NCI-H1436 treated with DMSO at 0.1 percent for 48 hours (cell line): ENCODE results near the gene PDCD6IP.
"Not testable (repeated sequence)": the region's sequence is repeated elsewhere in the genome, so short reads cannot be mapped to it uniquely, and the experiment has no call there.

Source experiments
- DNase-seq: peaks from one replicate; lab custom pipeline; 2025; lab: John Stamatoyannopoulos, UW

Gene PDCD6IP

GRCh38 chr3:33798418-33799201 is at the start of gene PDCD6IP:
PDCD6IP (plus strand) TSS chr3:33798630; CDS start chr3:33798729, 99 bp downstream.
- no peak for DNase-seq

- no peak for DNase-seq
Observed at GRCh38 chr3:33749546-33750210, 48.8 kb upstream of the PDCD6IP start.

- no peak for DNase-seq
Observed at GRCh38 chr3:33750211-33750548, 48.2 kb upstream of the PDCD6IP start.

GRCh38 chr3:33751336-33751735 is 47.1 kb upstream of the PDCD6IP start:
- DNase-seq: no peak

- DNase-seq: not testable (repeated sequence)
Observed at GRCh38 chr3:33754391-33754790, 44.0 kb upstream of the PDCD6IP start.

- DNase-seq: no peak
Observed at GRCh38 chr3:33758281-33758680, 40.1 kb upstream of the PDCD6IP start.

- no peak for DNase-seq
Observed at GRCh38 chr3:33758864-33759263, 39.6 kb upstream of the PDCD6IP start.

GRCh38 chr3:33768578-33769330 is 29.7 kb upstream of the PDCD6IP start:
- no peak for DNase-seq

- no peak for DNase-seq
Observed at GRCh38 chr3:33773637-33774036, 24.8 kb upstream of the PDCD6IP start.

GRCh38 chr3:33775363-33775762 is 23.1 kb upstream of the PDCD6IP start:
- no peak for DNase-seq

GRCh38 chr3:33777996-33778395 is 20.4 kb upstream of the PDCD6IP start:
- DNase-seq: no peak

GRCh38 chr3:33779751-33780150 is 18.7 kb upstream of the PDCD6IP start:
- no peak for DNase-seq

GRCh38 chr3:33781413-33781812 is 17.0 kb upstream of the PDCD6IP start:
- DNase-seq: not testable (repeated sequence)

GRCh38 chr3:33786565-33787327 is 11.7 kb upstream of the PDCD6IP start:
- no peak for DNase-seq

GRCh38 chr3:33787328-33788009 is 11.0 kb upstream of the PDCD6IP start:
- no peak for DNase-seq

GRCh38 chr3:33789183-33789954 is 9.1 kb upstream of the PDCD6IP start:
- DNase-seq: no peak

- DNase-seq: no peak
Observed at GRCh38 chr3:33790091-33790490, 8.3 kb upstream of the PDCD6IP start.

GRCh38 chr3:33791477-33792166 is 6.8 kb upstream of the PDCD6IP start:
- DNase-seq: no peak

GRCh38 chr3:33792167-33792892 is 6.1 kb upstream of the PDCD6IP start:
- DNase-seq: no peak
